Hematopoietic multipotent progenitor cell treated with erythropoietin and hydrocortisone succinate and interleukin-3 and kit ligand, for 17 days (in vitro differentiated cells): ENCODE measurements around the gene CCSER1.
"Not testable (repeated sequence)": the region's sequence is repeated elsewhere in the genome, so short reads cannot be mapped to it uniquely, and the experiment has no call there.

ENCODE experiments used
- DNase-seq: peaks from one replicate; pipeline ENCODE4 v3.0.0-alpha.2; 2015; ENCODE audit warnings: low spot score

The CCSER1 gene

GRCh38 chr4:90299373-90299772 lies 172.2 kb downstream of the CCSER1 start:
- DNase-seq, result no peak

- DNase-seq, result no peak
Measured at GRCh38 chr4:90306810-90307209, 179.6 kb downstream of the CCSER1 start.

- DNase-seq, result not testable (repeated sequence)
Measured at GRCh38 chr4:90317140-90317539, 189.9 kb downstream of the CCSER1 start.

- no peak for DNase-seq
Measured at GRCh38 chr4:90317785-90318184, 190.6 kb downstream of the CCSER1 start.

GRCh38 chr4:90318193-90318592 lies 191.0 kb downstream of the CCSER1 start:
- DNase-seq, result no peak

GRCh38 chr4:90328558-90328957 lies 201.4 kb downstream of the CCSER1 start:
- no peak for DNase-seq

GRCh38 chr4:90330546-90330945 lies 203.4 kb downstream of the CCSER1 start:
- DNase-seq, result no peak

- no peak for DNase-seq
Measured at GRCh38 chr4:90345549-90346215, 218.5 kb downstream of the CCSER1 start.

GRCh38 chr4:90349636-90350035 lies 222.4 kb downstream of the CCSER1 start:
- no peak for DNase-seq

GRCh38 chr4:90357117-90357710 lies 230.0 kb downstream of the CCSER1 start:
- no peak for DNase-seq

- no peak for DNase-seq
Measured at GRCh38 chr4:90375081-90375480, 247.9 kb downstream of the CCSER1 start.

GRCh38 chr4:90393215-90393614 lies 266.0 kb downstream of the CCSER1 start:
- DNase-seq, result no peak

GRCh38 chr4:90403781-90404180 lies 276.6 kb downstream of the CCSER1 start:
- DNase-seq, result no peak

GRCh38 chr4:90407897-90408296 lies 280.7 kb downstream of the CCSER1 start:
- not testable (repeated sequence) for DNase-seq

GRCh38 chr4:90412786-90413185 lies 285.6 kb downstream of the CCSER1 start:
- DNase-seq, result not testable (repeated sequence)

GRCh38 chr4:90415116-90415515 lies 287.9 kb downstream of the CCSER1 start:
- DNase-seq, result no peak

- no peak for DNase-seq
Measured at GRCh38 chr4:90419124-90419711, 292.0 kb downstream of the CCSER1 start.

GRCh38 chr4:90421161-90421560 lies 294.0 kb downstream of the CCSER1 start:
- no peak for DNase-seq

- no peak for DNase-seq
Measured at GRCh38 chr4:90425893-90426292, 298.7 kb downstream of the CCSER1 start.

- DNase-seq, result no peak
Measured at GRCh38 chr4:90438522-90438921, 311.3 kb downstream of the CCSER1 start.

GRCh38 chr4:90441770-90442169 lies 314.6 kb downstream of the CCSER1 start:
- DNase-seq, result no peak

GRCh38 chr4:90442619-90443018 lies 315.4 kb downstream of the CCSER1 start:
- DNase-seq, result no peak

- DNase-seq, result no peak
Measured at GRCh38 chr4:90443231-90443630, 316.0 kb downstream of the CCSER1 start.

GRCh38 chr4:90444904-90445303 lies 317.7 kb downstream of the CCSER1 start:
- no peak for DNase-seq
